ENCODE results near the gene PROKR2.

The PROKR2 gene

DNA sequence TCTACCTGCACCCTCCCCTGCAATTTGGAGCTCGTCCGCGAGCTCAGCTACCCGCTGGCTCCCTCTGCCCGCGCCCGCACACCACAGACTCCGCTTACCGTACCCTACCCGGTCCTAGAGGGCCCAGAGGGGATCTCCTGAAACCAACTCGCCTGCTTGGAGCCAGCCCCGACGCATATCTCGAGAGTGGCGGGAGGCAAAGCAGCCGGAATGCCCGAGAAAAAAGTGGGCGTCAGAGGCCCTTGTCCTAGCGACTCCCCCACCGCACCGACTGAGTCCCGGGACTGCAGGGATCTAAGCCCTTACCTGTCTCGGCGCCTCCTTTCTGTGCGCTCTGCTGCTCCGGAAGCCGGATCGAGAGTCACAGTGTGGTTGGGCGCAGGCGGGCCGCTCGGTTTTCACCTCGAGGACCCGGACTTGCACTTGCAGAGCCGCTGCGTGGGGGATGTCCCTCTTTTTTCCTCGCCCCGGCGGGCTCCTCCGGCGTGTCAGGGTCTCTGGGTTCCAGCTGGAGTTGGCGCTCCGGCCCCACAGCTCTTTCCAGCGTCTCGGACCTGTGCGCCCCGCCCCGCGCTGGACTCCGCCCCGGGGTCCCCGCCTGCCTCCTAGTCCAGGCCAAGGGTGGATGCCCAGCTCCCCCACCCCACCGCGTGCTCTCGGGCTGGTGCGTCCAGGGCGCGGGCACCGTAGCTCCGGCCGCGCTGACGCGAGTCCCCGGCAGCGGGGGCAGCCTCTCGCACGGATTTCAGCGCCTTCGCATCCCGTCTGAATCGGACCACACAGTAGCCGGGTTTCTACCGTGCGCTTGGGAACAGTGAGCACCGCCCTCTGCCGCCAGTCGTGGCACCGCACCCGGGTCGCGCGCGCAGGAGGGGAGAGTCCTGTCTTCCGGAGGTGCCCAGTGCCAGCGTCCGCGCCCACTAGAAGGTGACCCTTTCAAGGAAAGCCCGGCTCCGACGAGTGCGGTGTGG lies at the start of gene PROKR2:
Gene PROKR2 (minus strand): TSS at position 767 of the 971 bp plus-strand sequence. CDS start 2,585 bp downstream, outside the sequence.
- DNase-seq (ENCODE audit: low spot score), result no peak

DNA sequence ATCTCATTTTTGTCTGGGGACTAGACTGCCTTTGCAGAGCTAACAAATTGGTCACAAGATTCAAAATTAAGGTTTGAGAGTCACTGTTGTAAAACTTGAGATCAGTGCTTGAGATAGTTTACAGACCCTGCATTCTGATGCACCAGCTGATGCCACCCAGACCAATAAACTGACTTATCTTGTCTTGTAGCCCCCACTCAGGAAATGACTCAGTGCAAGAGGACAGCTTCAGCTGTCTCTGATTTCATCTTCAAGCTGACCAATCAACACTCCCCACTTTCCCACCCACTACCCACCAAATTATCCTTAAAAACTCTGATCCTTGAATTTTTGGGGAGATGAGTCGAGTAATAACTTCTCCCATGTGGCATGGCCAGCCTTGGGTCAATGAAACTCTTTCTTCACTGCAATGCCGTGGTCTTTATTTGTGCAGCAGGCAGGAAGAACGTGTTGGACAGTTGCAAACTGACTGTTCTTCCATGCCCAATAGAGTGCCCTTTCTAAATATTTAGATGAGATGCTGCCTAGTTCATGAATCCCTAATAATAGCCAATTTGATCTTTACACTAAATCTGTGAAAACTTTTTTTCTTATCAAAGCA lies 48.3 kb upstream of the PROKR2 start:
- DNase-seq (ENCODE audit: low spot score), result no peak

DNA sequence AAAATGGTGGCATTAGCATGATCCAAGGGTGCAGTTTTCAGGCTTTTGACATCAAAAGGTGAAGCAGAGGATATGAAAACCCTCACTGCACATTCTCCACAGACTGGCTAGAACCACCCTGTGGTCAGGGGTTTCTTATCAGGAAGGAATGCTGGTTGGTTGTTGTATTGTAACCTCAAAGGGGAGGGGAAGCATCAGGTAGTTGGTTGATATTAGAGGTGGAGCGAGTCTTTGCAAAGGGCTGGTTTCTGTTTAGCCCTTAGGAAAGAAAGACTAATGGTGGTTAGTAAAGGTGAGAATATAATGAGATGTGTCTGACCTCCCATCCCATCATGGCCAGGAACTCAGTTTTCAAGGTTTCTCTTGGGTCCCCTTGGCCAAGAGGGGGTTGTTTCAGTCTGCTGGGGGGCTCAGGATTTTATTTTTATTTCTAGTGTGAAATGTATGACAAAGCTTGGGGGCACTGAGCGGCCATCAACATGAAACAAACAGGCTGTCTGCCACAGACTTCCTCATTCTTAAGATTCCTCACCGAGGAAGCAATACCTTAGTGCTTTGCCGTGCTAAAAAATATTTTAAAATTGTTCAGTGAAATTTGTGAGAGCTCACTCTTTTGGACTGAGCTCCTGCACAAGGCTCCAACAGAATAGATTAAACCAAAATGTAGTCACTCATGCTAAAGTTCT lies 47.5 kb upstream of the PROKR2 start:
- no peak for DNase-seq (ENCODE audit: low spot score)

GRCh38 chr20:5362771-5363170 lies 46.0 kb upstream of the PROKR2 start:
- no peak for DNase-seq (ENCODE audit: low spot score)

DNA sequence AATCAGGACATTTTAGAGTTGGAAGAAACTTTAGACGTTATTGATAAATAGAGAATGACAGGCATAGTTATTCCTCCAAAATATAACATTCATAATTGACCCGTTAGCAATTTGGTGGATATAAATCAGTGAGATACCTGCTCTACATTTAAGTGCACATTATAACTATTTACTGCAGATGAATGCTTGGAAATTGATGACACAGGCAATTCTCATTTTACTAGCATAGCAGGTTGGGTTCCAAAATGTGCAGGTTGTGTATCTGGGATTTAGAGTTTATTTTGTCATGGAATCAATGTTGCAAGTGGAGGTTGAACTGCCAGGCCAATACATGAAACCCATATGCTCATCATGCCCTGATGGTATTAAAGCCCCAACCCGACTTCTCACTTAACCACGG lies 44.4 kb upstream of the PROKR2 start:
- DNase-seq (ENCODE audit: low spot score), result no peak

DNA sequence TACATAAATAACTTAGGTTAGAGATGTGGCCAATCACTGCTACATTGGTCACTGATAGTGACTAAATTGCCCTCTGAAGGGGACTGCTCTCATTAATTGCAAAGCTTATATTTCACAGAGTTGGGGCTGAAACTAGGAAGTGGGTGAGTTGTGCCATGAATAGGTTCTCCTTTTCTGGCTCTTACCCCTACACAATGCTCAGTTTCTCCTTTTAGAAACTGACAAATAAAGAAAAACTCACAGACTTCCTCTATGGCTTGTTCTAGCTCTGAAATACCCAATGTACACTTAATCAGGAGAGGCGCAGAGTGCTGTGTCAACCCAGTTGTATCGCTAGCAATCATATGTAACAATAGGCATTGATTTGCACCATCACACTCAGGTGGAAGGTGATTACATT lies 41.2 kb upstream of the PROKR2 start:
- DNase-seq (ENCODE audit: low spot score), result no peak

DNA sequence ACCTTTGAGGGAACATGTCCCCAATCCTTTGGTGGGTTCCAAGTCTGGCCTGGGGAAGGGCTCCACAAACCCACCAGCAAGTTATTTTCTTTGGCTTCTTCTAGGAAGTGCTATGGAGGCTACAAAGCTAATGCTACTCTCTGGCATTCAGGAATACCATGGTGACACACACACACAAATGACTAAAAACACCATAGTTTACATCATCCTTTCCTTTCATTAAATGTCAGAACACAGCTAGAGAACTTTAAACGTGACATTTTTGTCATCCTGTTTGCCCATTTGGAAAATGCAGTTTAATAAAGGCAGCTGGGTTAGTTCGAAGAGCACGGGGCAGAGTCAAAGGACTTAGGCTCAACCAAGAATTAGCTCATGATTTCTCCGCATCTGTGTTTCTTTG lies 40.2 kb upstream of the PROKR2 start:
- DNase-seq (ENCODE audit: low spot score), result no peak

- no peak for DNase-seq (ENCODE audit: low spot score)
These were observed 38.1 kb upstream of the PROKR2 start for GRCh38 chr20:5354901-5355300.

GRCh38 chr20:5353624-5354496 lies 37.1 kb upstream of the PROKR2 start:
- DNase-seq (ENCODE audit: low spot score), result no peak

DNA sequence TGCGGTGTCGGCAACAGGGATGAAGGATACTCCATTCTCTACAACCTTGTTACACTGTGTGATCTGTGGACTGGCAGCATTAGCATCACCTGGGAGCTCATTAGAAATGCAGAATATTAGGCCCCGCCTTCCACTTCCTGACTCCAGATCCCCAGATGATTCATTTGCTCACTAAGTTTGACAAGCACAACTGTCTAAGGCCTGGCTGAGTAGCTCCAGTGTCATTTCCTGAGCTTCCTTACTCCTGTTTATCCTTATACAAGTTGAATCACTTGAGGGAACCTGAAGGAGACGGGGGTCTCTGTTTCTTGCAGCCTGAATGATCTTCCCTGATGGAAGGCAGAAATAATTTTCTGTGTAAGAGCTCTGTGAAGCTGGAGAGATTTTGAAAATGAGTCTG lies 32.7 kb upstream of the PROKR2 start:
- DNase-seq (ENCODE audit: low spot score), result no peak

DNA sequence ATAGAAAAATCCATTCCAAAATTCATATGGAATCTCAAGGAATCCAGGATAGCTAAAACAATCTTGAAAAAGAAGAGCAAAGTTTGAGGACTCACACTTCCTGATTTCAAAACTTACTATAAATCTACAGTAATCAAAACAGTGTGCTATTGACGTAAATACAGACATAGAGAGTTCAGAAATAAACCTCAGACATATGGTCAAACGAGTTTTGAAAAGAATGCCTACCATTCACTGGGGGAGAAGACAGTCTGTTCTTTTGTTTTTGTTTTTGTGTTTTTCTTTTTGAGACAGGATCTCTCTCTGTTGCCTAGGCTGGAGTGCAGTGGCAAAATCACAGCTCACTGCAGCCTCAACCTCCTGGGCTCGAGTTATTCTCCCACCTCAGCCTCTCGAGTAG lies 25.3 kb upstream of the PROKR2 start:
- DNase-seq (ENCODE audit: low spot score), result no peak

DNA sequence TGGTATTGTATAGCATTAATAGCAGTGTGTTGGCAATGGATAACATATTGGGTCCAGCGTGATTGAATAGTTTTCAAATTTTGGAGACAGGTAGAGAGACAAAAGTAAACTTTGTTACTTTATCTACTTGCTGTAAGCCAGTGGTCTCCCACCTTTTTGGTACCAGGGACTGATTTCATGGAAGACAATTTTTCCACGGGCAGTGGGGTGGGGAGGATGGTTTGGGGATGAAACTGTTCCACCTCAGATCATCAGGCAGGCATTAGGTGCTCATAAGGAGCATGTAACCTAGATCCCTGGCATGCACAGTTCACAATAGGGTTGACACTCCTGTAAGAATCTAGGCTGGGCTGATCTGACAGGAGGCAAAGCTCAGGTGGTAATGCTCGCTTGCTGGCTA lies 14.6 kb upstream of the PROKR2 start:
- DNase-seq (ENCODE audit: low spot score), result no peak

- DNase-seq (ENCODE audit: low spot score), result no peak
These were observed 11.5 kb upstream of the PROKR2 start for GRCh38 chr20:5328268-5328667.

- no peak for DNase-seq (ENCODE audit: low spot score)
These were observed 10.6 kb upstream of the PROKR2 start for GRCh38 chr20:5327356-5327755.

DNA sequence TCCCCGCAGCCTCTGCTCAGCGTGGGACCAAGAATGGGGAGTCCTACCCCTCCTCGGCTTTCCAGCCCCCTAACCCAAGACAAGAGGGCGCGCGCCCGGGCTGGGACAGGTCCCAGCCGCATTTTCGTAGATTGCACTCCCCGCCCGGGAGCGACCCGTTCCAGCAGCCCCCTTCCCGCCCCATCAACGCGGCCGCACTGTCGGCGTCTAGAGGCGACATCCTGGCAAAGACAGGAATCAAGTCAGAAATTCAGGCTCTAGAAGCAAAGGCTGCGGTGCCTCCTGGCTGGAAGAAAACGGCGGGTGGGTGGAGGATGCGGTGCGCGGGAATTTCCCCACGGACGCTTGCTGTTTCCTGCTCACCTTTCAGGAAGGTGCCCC lies 957 bp downstream of the PROKR2 start:
- DNase-seq (ENCODE audit: low spot score), result no peak

GRCh38 chr20:5313916-5314315 lies 2.8 kb downstream of the PROKR2 start:
- DNase-seq (ENCODE audit: low spot score), result no peak

DNA sequence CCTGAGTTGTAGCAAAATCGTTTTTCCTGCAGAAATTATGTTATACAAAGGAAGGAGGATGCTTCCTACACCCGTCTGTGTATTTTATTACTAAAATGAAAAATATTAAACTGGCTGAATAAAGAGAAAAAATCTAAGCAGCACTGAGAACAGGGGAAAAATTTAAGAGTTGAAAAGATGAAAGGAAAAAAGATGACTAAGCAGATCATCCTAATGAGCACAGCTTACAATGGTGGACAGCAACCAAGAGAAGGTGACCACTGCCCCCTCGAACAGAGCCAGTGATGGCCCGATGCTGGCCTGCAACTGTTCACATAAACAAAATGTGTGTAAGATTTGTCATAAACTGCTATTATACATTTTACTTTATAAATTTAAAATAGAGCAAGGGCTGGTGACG lies 4.2 kb downstream of the PROKR2 start:
- no peak for DNase-seq (ENCODE audit: low spot score)

DNA sequence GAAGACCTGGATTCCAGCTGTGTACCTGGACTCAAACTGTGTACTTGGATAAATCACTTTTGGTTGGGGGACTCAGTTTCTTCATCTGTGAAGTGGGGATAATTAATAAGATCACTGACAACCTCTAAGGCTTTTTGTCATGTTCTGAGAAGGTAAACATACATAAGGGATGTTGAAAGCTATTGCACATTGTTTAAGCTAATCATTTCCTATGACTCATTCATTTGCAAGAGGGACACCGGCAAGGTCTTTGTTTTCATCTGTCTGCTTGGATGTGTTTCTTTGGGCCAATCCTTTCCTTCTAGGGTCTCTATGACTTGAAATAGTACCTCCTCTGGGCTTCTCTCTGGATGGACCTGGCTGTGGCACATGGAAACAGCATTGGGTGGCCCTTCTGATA lies 6.8 kb downstream of the PROKR2 start:
- DNase-seq (ENCODE audit: low spot score), result no peak

DNA sequence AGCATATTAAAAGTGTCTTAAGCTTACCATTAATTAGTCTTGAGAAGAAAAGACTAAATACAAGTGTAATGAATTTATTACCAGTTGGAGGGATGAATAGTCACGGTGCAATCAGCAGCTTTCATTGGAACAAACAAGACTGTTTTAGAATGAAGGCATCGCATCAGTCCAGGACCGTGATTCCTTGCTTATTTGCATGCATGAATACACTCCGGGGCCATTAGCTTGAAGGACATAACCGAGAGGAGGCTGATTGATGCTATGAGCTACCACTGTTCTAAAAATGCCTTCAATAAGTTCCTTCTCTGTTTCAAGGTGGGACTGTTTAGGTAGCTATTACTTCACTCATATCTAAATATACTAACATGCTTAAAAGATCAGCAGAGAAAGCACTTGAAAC lies 17.9 kb downstream of the PROKR2 start:
- no peak for DNase-seq (ENCODE audit: low spot score)

GRCh38 chr20:5297280-5298004 lies 19.3 kb downstream of the PROKR2 start:
- no peak for DNase-seq (ENCODE audit: low spot score)

GRCh38 chr20:5290596-5290995 lies 26.2 kb downstream of the PROKR2 start:
- no peak for DNase-seq (ENCODE audit: low spot score)

Measured in hematopoietic multipotent progenitor cell treated with erythropoietin and hydrocortisone succinate and interleukin-3 and kit ligand, for 17 days (in vitro differentiated cells).